PC-3 (cell line): ENCODE results near the gene CIDEC. TPM values are rescaled to one million over a fixed set of nuclear protein-coding genes. Genes with fewer than 3 reads are reported as not detected.

Experiments
- ATAC-seq: fragments of 200-7000 bp; cut with Tn5 transposase; 2 replicates; pipeline ENCODE4 v1.9.1; 2020; ENCODE audit warnings: mild to moderate bottlenecking, moderate library complexity
- BruUV-seq: library from RNA; stranded (reverse); fragments of 400-500 nt; replicated peaks from 2 replicates; lab custom pipeline; 2021; lab: Mats Ljungman, UMichigan
- CTCF ChIA-PET: fragments of 300-600 bp; sonication (Branson Sonifier 250); formaldehyde crosslinking; loops from one replicate; lab custom pipeline; 2022; ENCODE audit warnings: antibody characterized with exemption; lab: Charles Lee
- POLR2A ChIA-PET: fragments of 300-600 bp; sonication (Branson Sonifier 250); formaldehyde crosslinking; loops from one replicate; lab custom pipeline; 2022; ENCODE audit warnings: antibody characterized with exemption; ENCODE audit not compliant: unreplicated experiment; lab: Charles Lee
- DNase-seq: peaks from one replicate; pipeline ENCODE4 v3.0.0-alpha.2; 2015
- H2AFZ ChIP-seq: fragments of 300-600 bp; sonication (generic); 2 replicates; pipeline ENCODE4 v1.6.0; 2016; ENCODE audit warnings: antibody characterized with exemption, low read length
- H3F3A ChIP-seq: fragments of 300-600 bp; sonication (generic); one replicate; pipeline ENCODE4 v1.6.0; 2017; ENCODE audit warnings: antibody characterized with exemption, low read length, control low read depth, mild to moderate bottlenecking; ENCODE audit not compliant: unreplicated experiment
- H3K27ac ChIP-seq: fragments of 300-600 bp; sonication (generic); 2 replicates; pipeline ENCODE4 v1.5.1; 2016; ENCODE audit warnings: mild to moderate bottlenecking, low read length
- H3K27me3 ChIP-seq: fragments of 300-600 bp; sonication (generic); 2 replicates; pipeline ENCODE4 v1.6.1; 2016; ENCODE audit warnings: low read length, mixed read lengths
- H3K36me3 ChIP-seq: fragments of 300-600 bp; sonication (generic); 2 replicates; pipeline ENCODE4 v1.6.1; 2016; ENCODE audit warnings: low read depth, mixed run types, low read length, mixed read lengths
- H3K4me1 ChIP-seq: fragments of 300-600 bp; sonication (generic); 2 replicates; pipeline ENCODE4 v1.5.1; 2016; ENCODE audit warnings: low read length; ENCODE audit not compliant: insufficient read depth
- H3K4me2 ChIP-seq: fragments of 300-600 bp; sonication (generic); 2 replicates; pipeline ENCODE4 v1.6.0; 2016; ENCODE audit warnings: low read length
- H3K4me3 ChIP-seq: fragments of 300-600 bp; sonication (generic); 2 replicates; pipeline ENCODE4 v1.5.1; 2016; ENCODE audit warnings: mild to moderate bottlenecking, low read length, mixed read lengths
- H3K79me2 ChIP-seq: fragments of 300-600 bp; sonication (generic); 2 replicates; pipeline ENCODE4 v1.6.1; 2017; ENCODE audit warnings: low read length, mixed read lengths
- H3K9ac ChIP-seq: fragments of 300-600 bp; sonication (generic); 2 replicates; pipeline ENCODE4 v1.6.0; 2016; ENCODE audit warnings: mild to moderate bottlenecking, low read length
- H3K9me2 ChIP-seq: fragments of 300-600 bp; sonication (generic); replicated peaks from 2 replicates; pipeline ENCODE4 v1.6.1; 2016; ENCODE audit warnings: mixed run types, low read length, mixed read lengths
- H3K9me3 ChIP-seq: fragments of 300-600 bp; sonication (generic); 2 replicates; pipeline ENCODE4 v1.6.1; 2016; ENCODE audit warnings: low read length, mixed read lengths
- H4K20me1 ChIP-seq: fragments of 300-600 bp; sonication (generic); 2 replicates; pipeline ENCODE4 v1.6.1; 2016; ENCODE audit warnings: low read length, mixed read lengths
- CTCF ChIP-seq: fragments of 300-600 bp; sonication (generic); conservative IDR thresholded peaks from 2 replicates; pipeline ENCODE4 v1.5.1; 2017; ENCODE audit warnings: antibody characterized with exemption, low read depth, mild to moderate bottlenecking, low read length
- EZH2 ChIP-seq: fragments of 300-600 bp; sonication (generic); IDR thresholded peaks from one replicate; pipeline ENCODE4 v1.6.1; 2017; ENCODE audit warnings: antibody characterized with exemption, mild to moderate bottlenecking, low read length; ENCODE audit not compliant: unreplicated experiment
- EZH2phosphoT487 ChIP-seq: fragments of 300-600 bp; sonication (generic); IDR thresholded peaks from 2 replicates; pipeline ENCODE4 v1.6.1; 2018; ENCODE audit warnings: mild to moderate bottlenecking, antibody characterized with exemption, low read length, borderline replicate concordance
- intact Hi-C: fragments of 100-400 bp; cut with micrococcal nuclease; formaldehyde crosslinking; loops from 2 replicates; pipeline ENCODE4 v1.9.0; 2023
- total RNA-seq: library from RNA; depleted of rRNA; stranded (reverse); fragments of >200 nt; gene quantifications from 2 replicates; pipeline ENCODE4 v1.2.3, GENCODE V29; 2014

The CIDEC gene
- total RNA-seq, 1 experiment from 2014 or later, result not detected

GRCh38 chr3:9838856-9839255 is 41.2 kb downstream of the CIDEC start:
- Histone ChIP-seq H3K79me2 (peaks cover 14% of the 10 kb centered on the region), H3K9ac (no peak overlapping the region), H3K4me1 (peaks cover 8% of the 10 kb centered on the region; the same call in 1 of the 2 replicates), H3K9me3 (no peaks in the 10 kb centered on the region), H3K4me3 (no peak overlapping the region), H3K9me2 (no peaks in the 10 kb centered on the region), H2AFZ (no peak overlapping the region), H4K20me1 (no peaks in the 10 kb centered on the region), H3K27me3 (no peaks in the 10 kb centered on the region), H3K27ac (no peak overlapping the region), H3K4me2 (no peak overlapping the region), H3K36me3 (peaks cover 6% of the 10 kb centered on the region), H3F3A (no peaks in the 10 kb centered on the region)
- no TSS peak for BruUV-seq
- ChIA-PET CTCF (interaction anchor here (0.6 to 1.1 kb wide), 2 partner anchors 108 to 153 kb away, joined by 3 to 5 read pairs; no protein-coding TSS in a partner anchor), POLR2A (no interaction called here)
- intact Hi-C loops, result no loop called here
- TF ChIP-seq CTCF, result no peak
- no peak for TF ChIP-seq EZH2phosphoT487
- TF ChIP-seq EZH2, result no peak
- no peak for ATAC-seq
- no peak for DNase-seq

GRCh38 chr3:9837701-9838582 is 42.1 kb downstream of the CIDEC start:
- CTCF ChIA-PET, result interaction anchor here (0.7 kb wide), 1 partner anchor 31 kb away, joined by 3 read pairs; no protein-coding TSS in a partner anchor
- Histone ChIP-seq H3K9me3 (no peaks in the 10 kb centered on the region), H3K9ac (no peak overlapping the region), H3K4me2 (no peak overlapping the region), H3K9me2 (no peaks in the 10 kb centered on the region), H3K27me3 (no peaks in the 10 kb centered on the region), H3K4me1 (peaks cover 8% of the 10 kb centered on the region; the same call in 1 of the 2 replicates), H3K36me3 (peaks cover 6% of the 10 kb centered on the region), H3K27ac (no peak overlapping the region), H4K20me1 (no peaks in the 10 kb centered on the region), H3K79me2 (peaks cover 8% of the 10 kb centered on the region), H3K4me3 (no peak overlapping the region), H2AFZ (no peak overlapping the region), H3F3A (no peaks in the 10 kb centered on the region)
- TF ChIP-seq CTCF (no peak), EZH2 (no peak), EZH2phosphoT487 (no peak)
- no TSS peak for BruUV-seq
- ATAC-seq, result no peak
- no peak for DNase-seq
- POLR2A ChIA-PET, result no interaction called here
- intact Hi-C loops, result no loop called here
